ENCODE results near the gene KRTAP10-1. TPM values are rescaled to one million over a fixed set of nuclear protein-coding genes. Genes with fewer than 3 reads are reported as not detected.

Gene KRTAP10-1
- polyA plus RNA-seq, 1 donor (not counting 4 experiments of a cell fraction or from before 2014, with no cell fraction given), result not detected

GRCh38 chr21:44532712-44533111 lies 7.3 kb downstream of the KRTAP10-1 start:
- DNase-seq (ENCODE audit: low read depth, low spot score), result no peak
- no peak for FAIRE-seq
- no peaks in the 10 kb centered on the region for H3K79me2 ChIP-seq (ENCODE audit: control insufficient read depth, insufficient read depth, low read length)

DNA sequence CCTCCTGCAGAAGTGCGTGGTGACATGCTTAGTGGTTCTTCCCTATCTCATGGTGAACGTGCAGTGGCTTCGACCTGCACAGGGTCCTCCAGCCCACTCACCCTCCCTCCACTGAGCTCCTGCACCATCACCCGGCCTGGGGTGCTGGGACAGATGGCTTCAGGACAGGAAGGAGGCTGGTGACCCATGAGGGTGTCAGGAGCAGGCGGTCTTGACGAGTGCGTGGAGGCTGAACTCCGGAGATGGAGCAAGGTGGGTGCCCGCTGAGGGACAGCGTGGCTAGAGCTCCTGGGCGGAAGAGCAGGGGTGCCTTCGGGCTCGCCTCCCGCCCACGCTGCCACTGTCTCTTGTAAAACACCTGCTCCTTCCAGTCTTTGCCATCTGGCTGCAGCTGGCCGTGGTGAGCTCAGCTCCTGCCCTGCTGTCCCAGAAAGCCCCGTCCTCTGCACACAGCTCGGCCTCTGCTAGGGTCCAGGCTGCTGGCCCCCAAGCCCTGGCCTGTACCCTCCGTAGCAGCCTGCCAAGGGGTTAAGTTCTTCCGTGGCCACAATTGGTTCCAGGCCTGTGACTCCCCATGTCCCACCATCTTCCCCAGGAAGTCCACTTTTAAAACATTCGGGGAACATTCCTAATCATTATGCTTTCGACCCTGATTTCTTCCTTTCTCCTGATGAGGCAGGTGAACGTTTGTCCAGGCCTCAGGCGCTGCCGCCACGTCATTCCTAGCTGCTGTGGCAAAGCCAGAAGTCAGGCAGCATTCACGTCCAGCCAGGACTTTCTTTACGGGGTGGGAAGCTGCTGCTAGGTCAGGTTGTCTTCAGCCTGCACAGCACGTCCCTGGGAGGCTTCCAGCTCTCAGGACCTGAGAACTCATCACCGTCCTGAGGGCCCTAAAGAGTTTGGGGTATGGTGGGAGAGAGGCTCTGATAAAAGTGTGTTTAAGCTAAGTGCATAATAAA lies 8.1 kb downstream of the KRTAP10-1 start:
- Histone ChIP-seq H3K27ac (ENCODE audit: control insufficient read depth, insufficient read depth, low read length) (no peak overlapping the region), H3K9me1 (ENCODE audit: control insufficient read depth, extremely low read depth, insufficient read depth, low read length) (no peaks in the 10 kb centered on the region), H3K4me1 (ENCODE audit: control insufficient read depth, extremely low read depth, insufficient read depth, low read length) (no peaks in the 10 kb centered on the region), H3K4me2 (ENCODE audit: control insufficient read depth, extremely low read depth, insufficient read depth, low read depth, low read length) (no peak overlapping the region), H2AFZ (ENCODE audit: control insufficient read depth, low read length) (no peak overlapping the region), H3K9ac (ENCODE audit: control insufficient read depth, extremely low read depth, insufficient read depth, low read length) (no peak overlapping the region), H3K27me3 (ENCODE audit: control insufficient read depth, extremely low read depth, insufficient read depth, low read length) (no peaks in the 10 kb centered on the region), H3K4me3 (ENCODE audit: control insufficient read depth in 2 of 3, extremely low read depth in 1 of 3, insufficient read depth in 2 of 3, low read depth in 1 of 3, low read length in 3 of 3) (no peak overlapping the region), H3K36me3 (ENCODE audit: control insufficient read depth in 2 of 2, extremely low read depth in 1 of 2, insufficient read depth in 2 of 2, low read length in 2 of 2) (no peaks in the 10 kb centered on the region), H4K20me1 (ENCODE audit: control insufficient read depth, extremely low read depth, insufficient read depth, low read length) (no peaks in the 10 kb centered on the region), H3K9me3 (ENCODE audit: control insufficient read depth, low read depth, low read length) (peaks cover 6% of the 10 kb centered on the region), H3K79me2 (ENCODE audit: control insufficient read depth, insufficient read depth, low read length) (no peaks in the 10 kb centered on the region)
- no peak for DNase-seq (ENCODE audit: low read depth, low spot score)
- dilution Hi-C loops (cut with MboI; ENCODE audit: extremely low pct_ligation_motif_present, low sequenced_read_pairs), result no loop called here
- TF ChIP-seq CTCF (optimal IDR thresholded peaks at IDR 0.05 in 1 of 3, IDR thresholded peaks at IDR 0.05 in 1 of 3, conservative IDR thresholded peaks at IDR 0.05 in 1 of 3; ENCODE audit: extremely low read depth in 1 of 3, insufficient read depth in 2 of 3, low read length in 3 of 3) (no peak), EZH2 (IDR thresholded peaks at IDR 0.05; ENCODE audit: low read length) (no peak)
- FAIRE-seq, result no peak

More at GRCh38 chr21:44532712-44533111, 7.3 kb downstream of the KRTAP10-1 start:
- H3K4me2 ChIP-seq (ENCODE audit: control insufficient read depth, extremely low read depth, insufficient read depth, low read depth, low read length), result no peak overlapping the region
- no peaks in the 10 kb centered on the region for H4K20me1 ChIP-seq (ENCODE audit: control insufficient read depth, extremely low read depth, insufficient read depth, low read length)
- no peak overlapping the region for H2AFZ ChIP-seq (ENCODE audit: control insufficient read depth, low read length)
- no peak overlapping the region for H3K9ac ChIP-seq (ENCODE audit: control insufficient read depth, extremely low read depth, insufficient read depth, low read length)
- H3K4me1 ChIP-seq (ENCODE audit: control insufficient read depth, extremely low read depth, insufficient read depth, low read length), result no peaks in the 10 kb centered on the region
- H3K27ac ChIP-seq (ENCODE audit: control insufficient read depth, insufficient read depth, low read length), result no peak overlapping the region
- H3K27me3 ChIP-seq (ENCODE audit: control insufficient read depth, extremely low read depth, insufficient read depth, low read length), result no peaks in the 10 kb centered on the region
- no peak overlapping the region for H3K4me3 ChIP-seq (ENCODE audit: control insufficient read depth in 2 of 3, extremely low read depth in 1 of 3, insufficient read depth in 2 of 3, low read depth in 1 of 3, low read length in 3 of 3)
- dilution Hi-C loops (cut with MboI; ENCODE audit: extremely low pct_ligation_motif_present, low sequenced_read_pairs), result no loop called here
- H3K9me1 ChIP-seq (ENCODE audit: control insufficient read depth, extremely low read depth, insufficient read depth, low read length), result no peaks in the 10 kb centered on the region
- peaks cover 4% of the 10 kb centered on the region for H3K9me3 ChIP-seq (ENCODE audit: control insufficient read depth, low read depth, low read length)
- H3K36me3 ChIP-seq (ENCODE audit: control insufficient read depth in 2 of 2, extremely low read depth in 1 of 2, insufficient read depth in 2 of 2, low read length in 2 of 2), result no peaks in the 10 kb centered on the region
- TF ChIP-seq CTCF (optimal IDR thresholded peaks at IDR 0.05 in 1 of 3, IDR thresholded peaks at IDR 0.05 in 1 of 3, conservative IDR thresholded peaks at IDR 0.05 in 1 of 3; ENCODE audit: extremely low read depth in 1 of 3, insufficient read depth in 2 of 3, low read length in 3 of 3) (no peak), EZH2 (IDR thresholded peaks at IDR 0.05; ENCODE audit: low read length) (no peak)
